NB4 (cell line): ENCODE measurements around the gene MAD1L1.

Experiments
- DNase-seq: peaks from one replicate; pipeline ENCODE4 v3.0.0; 2010; ENCODE audit warnings: low read depth
- H3K4me3 ChIP-seq: one replicate; pipeline ENCODE4 v1.5.1; 2011; ENCODE audit warnings: mild to moderate bottlenecking, low read depth, low read length, moderate library complexity
- MYC ChIP-seq: IDR thresholded peaks from 2 replicates; pipeline ENCODE4 v1.6.1; 2011; ENCODE audit warnings: low read depth, low read length
- POLR2A ChIP-seq: IDR thresholded peaks from 2 replicates; pipeline ENCODE4 v1.6.1; 2011; ENCODE audit warnings: mild to moderate bottlenecking; ENCODE audit not compliant: insufficient read length; ENCODE audit errors: extremely low read depth
- TF ChIP-seq, protein P1 (sequence below): IDR thresholded peaks from 2 replicates; pipeline ENCODE4 v1.6.1; 2011; ENCODE audit warnings: low read depth, low read length
- TF ChIP-seq, protein P2 (sequence below): IDR thresholded peaks from one replicate; pipeline ENCODE4 v1.5.1; 2012; ENCODE audit warnings: low read depth, low read length

The MAD1L1 gene

DNA sequence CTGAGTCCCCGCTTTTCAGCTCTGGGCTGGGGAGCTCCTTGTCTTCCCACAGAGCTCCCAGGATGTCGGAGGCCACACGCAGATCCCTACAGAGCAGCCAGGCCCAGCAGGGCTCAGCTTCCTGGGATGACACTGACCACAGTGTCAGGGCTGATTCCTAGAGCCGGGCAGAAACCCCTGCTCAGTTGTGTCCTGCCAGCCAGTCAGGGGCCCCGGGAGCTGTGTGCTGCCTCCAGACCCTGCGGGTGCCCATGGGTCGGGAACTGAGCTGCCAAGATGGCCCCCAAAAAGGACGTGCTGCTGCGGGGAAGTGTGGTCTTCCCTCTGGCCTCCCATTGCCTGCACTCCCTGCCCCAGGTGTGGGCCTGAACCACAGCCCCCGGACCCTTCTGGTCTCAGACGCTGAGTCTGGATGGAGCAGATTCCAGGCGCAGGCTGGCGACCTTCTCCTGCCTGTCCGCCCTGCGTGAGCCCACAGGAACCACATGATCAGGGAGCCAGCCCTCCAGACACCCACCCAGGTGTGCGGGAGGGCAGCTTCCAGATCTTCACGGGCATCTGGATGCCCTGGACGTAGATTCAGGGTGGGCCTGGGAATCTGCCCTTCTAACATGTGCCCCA, 217.4 kb downstream of the MAD1L1 start:
- TF ChIP-seq, protein P1, sequence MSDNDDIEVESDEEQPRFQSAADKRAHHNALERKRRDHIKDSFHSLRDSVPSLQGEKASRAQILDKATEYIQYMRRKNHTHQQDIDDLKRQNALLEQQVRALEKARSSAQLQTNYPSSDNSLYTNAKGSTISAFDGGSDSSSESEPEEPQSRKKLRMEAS: no peak
- TF ChIP-seq POLR2A (no peak), MYC (no peak)
- TF ChIP-seq, protein P2, sequence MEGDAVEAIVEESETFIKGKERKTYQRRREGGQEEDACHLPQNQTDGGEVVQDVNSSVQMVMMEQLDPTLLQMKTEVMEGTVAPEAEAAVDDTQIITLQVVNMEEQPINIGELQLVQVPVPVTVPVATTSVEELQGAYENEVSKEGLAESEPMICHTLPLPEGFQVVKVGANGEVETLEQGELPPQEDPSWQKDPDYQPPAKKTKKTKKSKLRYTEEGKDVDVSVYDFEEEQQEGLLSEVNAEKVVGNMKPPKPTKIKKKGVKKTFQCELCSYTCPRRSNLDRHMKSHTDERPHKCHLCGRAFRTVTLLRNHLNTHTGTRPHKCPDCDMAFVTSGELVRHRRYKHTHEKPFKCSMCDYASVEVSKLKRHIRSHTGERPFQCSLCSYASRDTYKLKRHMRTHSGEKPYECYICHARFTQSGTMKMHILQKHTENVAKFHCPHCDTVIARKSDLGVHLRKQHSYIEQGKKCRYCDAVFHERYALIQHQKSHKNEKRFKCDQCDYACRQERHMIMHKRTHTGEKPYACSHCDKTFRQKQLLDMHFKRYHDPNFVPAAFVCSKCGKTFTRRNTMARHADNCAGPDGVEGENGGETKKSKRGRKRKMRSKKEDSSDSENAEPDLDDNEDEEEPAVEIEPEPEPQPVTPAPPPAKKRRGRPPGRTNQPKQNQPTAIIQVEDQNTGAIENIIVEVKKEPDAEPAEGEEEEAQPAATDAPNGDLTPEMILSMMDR: no peak
- no peak for DNase-seq
- H3K4me3 ChIP-seq: no peak overlapping the region

DNA sequence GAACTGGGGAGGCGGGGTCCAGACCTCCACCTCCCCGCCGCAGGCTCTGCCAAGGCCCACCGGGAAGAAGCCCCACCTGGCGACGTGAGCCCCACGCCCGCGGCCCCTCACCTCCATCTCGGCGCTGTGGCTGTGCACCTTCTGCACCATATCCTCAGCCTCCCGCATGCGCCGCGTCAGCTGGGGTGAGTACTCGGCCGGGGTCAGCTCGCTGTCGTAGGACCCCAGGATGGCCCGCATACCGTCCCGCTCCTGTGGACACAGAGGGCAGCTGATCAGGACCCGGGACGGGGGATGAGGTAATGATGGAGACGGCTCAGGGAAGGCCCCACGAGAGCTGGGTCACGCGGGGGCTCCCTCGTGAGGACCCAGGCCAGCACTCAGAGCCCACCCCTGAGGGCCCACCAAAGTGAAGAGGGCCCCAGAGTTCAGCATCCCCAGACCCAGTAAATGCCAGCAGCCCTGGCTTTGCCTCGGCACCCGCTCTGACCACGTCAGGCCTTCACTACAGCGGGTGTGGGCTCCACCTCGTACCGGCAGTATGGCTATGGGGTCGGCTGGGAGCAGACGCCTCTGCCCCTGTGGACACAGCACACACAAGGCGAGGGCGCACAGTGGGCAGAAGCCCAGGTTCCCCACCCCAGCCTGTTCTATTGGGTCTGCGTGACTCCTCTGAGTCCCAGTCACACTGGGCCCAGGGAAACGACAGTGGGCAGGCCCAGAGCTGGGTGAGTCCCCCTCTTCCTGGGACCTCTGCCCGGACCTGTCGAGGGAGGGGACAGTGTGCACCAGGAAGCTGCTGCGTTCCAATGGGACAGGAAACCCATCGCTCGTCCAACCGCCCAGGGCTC, 218.1 kb downstream of the MAD1L1 start:
- DNase-seq: no peak
- no peak overlapping the region for H3K4me3 ChIP-seq
- TF ChIP-seq, protein P1: no peak
- no peak for TF ChIP-seq MYC
- TF ChIP-seq, protein P2: no peak
- TF ChIP-seq POLR2A: no peak

DNA sequence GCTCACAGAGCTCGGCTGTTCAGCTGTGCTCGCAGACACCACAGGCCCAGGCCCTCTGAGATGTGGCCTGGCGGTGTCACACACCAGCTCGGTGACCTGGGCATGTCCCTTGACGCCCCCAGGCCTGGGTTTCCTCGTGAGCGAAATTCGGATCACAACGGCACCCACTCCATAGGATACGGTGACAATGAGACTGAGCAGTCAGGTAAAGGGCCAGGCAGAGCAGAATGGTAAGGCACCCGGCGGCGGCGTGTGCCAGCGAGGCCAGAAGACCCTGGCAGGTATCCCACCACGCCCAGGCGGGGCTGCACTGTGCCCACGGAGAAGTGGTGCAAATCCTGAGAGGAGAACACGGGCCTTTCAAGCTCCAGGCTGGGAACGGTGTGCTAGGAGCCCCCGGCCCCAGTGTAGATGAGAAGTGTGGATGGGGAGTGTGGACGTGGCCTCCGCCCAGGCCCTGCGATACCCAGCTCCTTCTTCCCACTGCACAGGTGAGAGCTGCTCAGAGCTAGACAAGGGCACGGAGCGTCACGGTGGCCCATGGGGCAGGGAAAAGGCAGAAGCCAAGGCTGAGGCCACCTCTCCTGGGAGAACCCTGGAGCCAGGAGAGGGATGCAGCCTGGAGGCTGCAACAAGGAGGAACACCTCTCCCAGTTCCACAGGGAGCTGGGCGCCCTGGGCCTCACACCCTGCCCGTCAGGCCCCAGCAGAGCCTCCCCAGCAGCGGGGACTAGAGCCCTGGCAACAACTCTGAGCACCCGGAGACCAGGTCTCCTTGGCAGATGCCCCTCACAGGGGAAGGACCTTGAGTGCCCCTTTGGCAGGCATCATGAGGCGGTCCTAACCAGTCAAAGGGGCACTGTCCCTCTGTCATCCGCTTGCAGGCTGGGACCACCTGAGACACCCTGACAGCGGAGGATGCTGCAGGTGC, 219.1 kb downstream of the MAD1L1 start:
- no peak overlapping the region for H3K4me3 ChIP-seq

DNA sequence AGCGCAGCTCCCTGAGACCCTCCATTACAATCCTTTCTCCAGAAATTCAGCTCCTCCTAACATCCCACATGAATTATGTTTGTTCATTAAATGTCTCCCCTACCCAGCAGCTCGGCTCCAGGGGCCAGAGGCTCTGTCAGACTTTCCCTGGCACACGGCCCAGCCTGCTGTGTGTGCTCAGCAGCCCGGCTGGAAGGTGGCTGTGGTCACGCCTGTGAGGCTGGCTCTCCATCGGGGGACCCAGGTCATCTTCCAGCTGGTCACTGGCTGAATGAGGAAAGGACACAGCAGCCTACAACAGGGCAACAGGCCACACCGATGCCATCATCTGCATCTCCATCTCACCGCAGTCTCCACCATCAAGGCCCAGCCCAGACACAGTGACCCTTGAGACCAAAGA, 219.8 kb downstream of the MAD1L1 start:
- H3K4me3 ChIP-seq: no peak overlapping the region
- TF ChIP-seq POLR2A (no peak), MYC (no peak)
- TF ChIP-seq, protein P1: no peak
- TF ChIP-seq, protein P2: no peak
- DNase-seq: no peak

More for the DNA sequence above, 219.1 kb downstream of the MAD1L1 start:
- DNase-seq: no peak
- TF ChIP-seq MYC: no peak
- TF ChIP-seq, protein P2: no peak
- TF ChIP-seq, protein P1: no peak
- TF ChIP-seq POLR2A: no peak

DNA sequence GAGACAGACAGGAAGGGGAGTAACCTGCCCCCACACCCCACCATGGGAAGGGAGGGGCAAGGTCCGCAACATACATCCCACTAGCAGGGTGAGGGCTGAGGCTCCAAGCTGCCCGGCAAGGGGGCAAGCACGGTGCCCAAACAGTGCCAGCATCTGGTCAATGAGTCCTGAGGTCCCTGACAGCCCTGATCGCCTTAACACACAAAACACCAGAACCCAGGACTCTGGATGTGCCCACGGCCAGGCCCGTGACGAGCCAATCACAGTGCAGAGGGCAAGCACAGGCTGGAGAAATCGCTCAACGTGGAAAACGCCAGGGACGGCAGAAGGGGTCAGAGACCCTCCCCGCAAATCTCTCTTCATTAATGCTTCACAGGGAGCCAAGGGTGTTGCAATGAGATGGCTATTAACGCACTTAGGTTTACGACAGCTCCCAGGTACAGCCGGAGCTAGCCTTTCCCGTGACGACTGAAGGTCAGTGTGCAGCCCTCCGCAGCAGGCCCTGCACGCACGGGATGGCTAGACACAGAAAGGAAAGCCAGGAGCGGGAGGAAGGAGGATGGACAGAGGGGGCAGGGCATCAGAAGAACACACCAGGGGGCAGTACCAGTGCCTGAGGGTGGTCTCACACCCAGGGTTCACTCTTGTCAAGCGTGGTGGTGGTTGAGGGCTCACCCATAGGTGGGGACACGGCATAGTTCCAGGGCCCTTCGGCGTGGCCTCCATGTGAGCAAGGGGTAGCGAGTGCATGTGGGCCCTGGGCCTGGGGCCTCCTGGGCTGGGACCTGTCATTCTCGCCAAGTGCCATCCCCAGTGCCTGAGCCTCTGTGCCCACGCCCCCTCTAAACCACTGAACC, 220.5 kb downstream of the MAD1L1 start:
- no peak for DNase-seq
- no peak for TF ChIP-seq MYC
- TF ChIP-seq POLR2A: no peak
- TF ChIP-seq, protein P2: no peak
- TF ChIP-seq, protein P1: no peak
- H3K4me3 ChIP-seq: no peak overlapping the region
